GM12878 (cell line): ENCODE measurements around the gene CDKN2B-AS1. TPM values are rescaled to one million over a fixed set of nuclear protein-coding genes. Genes with fewer than 3 reads are reported as not detected.

Experiments used
- ATF7 ChIP-seq: fragments of 450-650 bp; IDR thresholded peaks from 2 replicates; pipeline ENCODE4 v1.6.1; 2016; ENCODE audit warnings: low read depth, mild to moderate bottlenecking
- BACH1 ChIP-seq: fragments of 450-650 bp; IDR thresholded peaks from 2 replicates; pipeline ENCODE4 v1.6.1; 2017; ENCODE audit warnings: mild to moderate bottlenecking, borderline replicate concordance
- CREM ChIP-seq: IDR thresholded peaks from 2 replicates; pipeline ENCODE4 v1.6.1; 2014; ENCODE audit warnings: antibody characterized with exemption, low read depth
- DPF2 ChIP-seq: fragments of 450-650 bp; IDR thresholded peaks from 2 replicates; pipeline ENCODE4 v1.6.1; 2017; ENCODE audit warnings: mild to moderate bottlenecking
- EP300 ChIP-seq, 2 experiments: fragments of 150-350 bp in 1 of 2; IDR thresholded peaks; 2 replicates each; pipeline ENCODE4 v1.6.1; 2011 to 2012; ENCODE audit warnings: low read depth in 2 of 2, low read length in 2 of 2, borderline replicate concordance in 1 of 2, improper control_type of control experiment in 1 of 2, inconsistent platforms in 1 of 2; ENCODE audit not compliant: control insufficient read depth in 1 of 2
- FOXM1 ChIP-seq: IDR thresholded peaks from 2 replicates; pipeline ENCODE4 v1.6.1; 2012; ENCODE audit warnings: low read depth, mild to moderate bottlenecking, inconsistent platforms, low read length, moderate library complexity
- HDGF ChIP-seq: fragments of 450-650 bp; IDR thresholded peaks from 2 replicates; pipeline ENCODE4 v1.6.1; 2016; ENCODE audit warnings: antibody characterized with exemption
- IKZF1 ChIP-seq: fragments of 450-650 bp; conservative IDR thresholded peaks from 2 replicates; pipeline ENCODE4 v1.6.1; 2017; ENCODE audit warnings: antibody characterized with exemption, mild to moderate bottlenecking
- IRF3 ChIP-seq: fragments of 450-650 bp; IDR thresholded peaks from 2 replicates; pipeline ENCODE4 v1.6.1; 2014; ENCODE audit warnings: mild to moderate bottlenecking
- IRF5 ChIP-seq: fragments of 450-650 bp; IDR thresholded peaks from 2 replicates; pipeline ENCODE4 v1.6.1; 2017; ENCODE audit warnings: borderline replicate concordance
- MEF2A ChIP-seq: IDR thresholded peaks from 2 replicates; pipeline ENCODE4 v1.6.1; 2011; ENCODE audit warnings: low read depth, mild to moderate bottlenecking, low read length, moderate library complexity; ENCODE audit not compliant: insufficient read depth
- MEF2B ChIP-seq: fragments of 450-650 bp; IDR thresholded peaks from 2 replicates; pipeline ENCODE4 v1.6.1; 2018; ENCODE audit warnings: mild to moderate bottlenecking, moderate library complexity; ENCODE audit not compliant: partially characterized antibody, poor library complexity, severe bottlenecking
- NFIC ChIP-seq: IDR thresholded peaks from 2 replicates; pipeline ENCODE4 v1.6.1; 2012; ENCODE audit warnings: low read depth, mild to moderate bottlenecking, inconsistent platforms, low read length, moderate library complexity
- RAD51 ChIP-seq: fragments of 450-650 bp; IDR thresholded peaks from 2 replicates; pipeline ENCODE4 v1.6.1; 2016; ENCODE audit warnings: moderate library complexity, mild to moderate bottlenecking, inconsistent platforms
- RBBP5 ChIP-seq: fragments of 200-600 bp; sonication (generic); conservative IDR thresholded peaks from 2 replicates; pipeline ENCODE4 v1.6.1; 2016
- RELA ChIP-seq: fragments of 450-650 bp; IDR thresholded peaks from 2 replicates; pipeline ENCODE4 v1.8.0; 2014; ENCODE audit warnings: borderline replicate concordance; ENCODE audit not compliant: partially characterized antibody
- SIX5 ChIP-seq: IDR thresholded peaks from 2 replicates; pipeline ENCODE4 v1.6.1; 2011; ENCODE audit warnings: mild to moderate bottlenecking, low read depth, low read length, moderate library complexity; ENCODE audit not compliant: severe bottlenecking
- SMARCA5 ChIP-seq: fragments of 450-650 bp; IDR thresholded peaks from 2 replicates; pipeline ENCODE4 v1.6.1; 2017; ENCODE audit warnings: mild to moderate bottlenecking
- SREBF1 ChIP-seq: IDR thresholded peaks from 2 replicates; pipeline ENCODE4 v1.6.1; 2012; ENCODE audit warnings: mild to moderate bottlenecking, low read length
- YBX1 ChIP-seq: fragments of 450-650 bp; IDR thresholded peaks from 2 replicates; pipeline ENCODE4 v1.6.1; 2016; ENCODE audit warnings: antibody characterized with exemption
- YY1 ChIP-seq: IDR thresholded peaks from 2 replicates; pipeline ENCODE4 v1.6.1; 2011; ENCODE audit warnings: low read depth, mild to moderate bottlenecking, low read length
- ZBED1 ChIP-seq: IDR thresholded peaks from 2 replicates; pipeline ENCODE4 v1.6.1; 2016; ENCODE audit warnings: borderline replicate concordance
- polyA plus RNA-seq, 11 experiments: library from polyadenylated mRNA; depleted of rRNA in 4 of 11; unstranded in 6 of 11; stranded (reverse) in 5 of 11; fragments of >200 nt; fragmentation: Nextera tagmentation in 4 of 11; fragmentation: Illumina TruSeq in 1 of 11; extraction: Ambion mirVana in 4 of 11; extraction: Trizol in 1 of 11; gene quantifications; 1 replicate in 1 of 11; 2 replicates in 10 of 11; pipeline versions ENCODE4 v1.2.1 to v1.2.3, GENCODE V29; 2011 to 2016; ENCODE audit warnings: inconsistent platforms in 2 of 11, missing spikeins in 2 of 11, low read depth in 1 of 11
- total RNA-seq, 4 experiments: library from RNA; depleted of rRNA in 3 of 4; stranded (reverse); fragments of >200 nt in 3 of 4; fragmentation: Illumina TruSeq in 1 of 4; extraction: Trizol in 1 of 4; gene quantifications; 2 replicates each; pipeline versions ENCODE4 v1.2.1 to v1.2.3, GENCODE V29; 2013 to 2021
- TF ChIP-seq, protein P1 (sequence below): fragments of 450-650 bp; conservative IDR thresholded peaks from 2 replicates; pipeline ENCODE4 v1.6.1; 2017; ENCODE audit warnings: mild to moderate bottlenecking, moderate library complexity
- TF ChIP-seq, protein P2 (sequence below): fragments of 450-650 bp; formaldehyde crosslinking; IDR thresholded peaks from 2 replicates; pipeline ENCODE4 v1.4.0; 2022; ENCODE audit warnings: mild to moderate bottlenecking, moderate library complexity

CDKN2B-AS1 gene
- total and polyA plus RNA-seq, 10 of the 15 experiments (the other 5 are each of a cell fraction or from before 2014, with no cell fraction given): 0.22 to 2.2 (median 1.0) TPM; not detected in 1

GRCh38 chr9:22079873-22080341 is 85.3 kb downstream of the CDKN2B-AS1 start (continued):
- TF ChIP-seq, protein P1, sequence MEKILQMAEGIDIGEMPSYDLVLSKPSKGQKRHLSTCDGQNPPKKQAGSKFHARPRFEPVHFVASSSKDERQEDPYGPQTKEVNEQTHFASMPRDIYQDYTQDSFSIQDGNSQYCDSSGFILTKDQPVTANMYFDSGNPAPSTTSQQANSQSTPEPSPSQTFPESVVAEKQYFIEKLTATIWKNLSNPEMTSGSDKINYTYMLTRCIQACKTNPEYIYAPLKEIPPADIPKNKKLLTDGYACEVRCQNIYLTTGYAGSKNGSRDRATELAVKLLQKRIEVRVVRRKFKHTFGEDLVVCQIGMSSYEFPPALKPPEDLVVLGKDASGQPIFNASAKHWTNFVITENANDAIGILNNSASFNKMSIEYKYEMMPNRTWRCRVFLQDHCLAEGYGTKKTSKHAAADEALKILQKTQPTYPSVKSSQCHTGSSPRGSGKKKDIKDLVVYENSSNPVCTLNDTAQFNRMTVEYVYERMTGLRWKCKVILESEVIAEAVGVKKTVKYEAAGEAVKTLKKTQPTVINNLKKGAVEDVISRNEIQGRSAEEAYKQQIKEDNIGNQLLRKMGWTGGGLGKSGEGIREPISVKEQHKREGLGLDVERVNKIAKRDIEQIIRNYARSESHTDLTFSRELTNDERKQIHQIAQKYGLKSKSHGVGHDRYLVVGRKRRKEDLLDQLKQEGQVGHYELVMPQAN: no peak
- TF ChIP-seq FOXM1: peak; percentile 92
- TF ChIP-seq IRF3: no peak
- no peak for TF ChIP-seq ATF7
- TF ChIP-seq MEF2B: no peak
- TF ChIP-seq BACH1: no peak
- TF ChIP-seq, protein P2, sequence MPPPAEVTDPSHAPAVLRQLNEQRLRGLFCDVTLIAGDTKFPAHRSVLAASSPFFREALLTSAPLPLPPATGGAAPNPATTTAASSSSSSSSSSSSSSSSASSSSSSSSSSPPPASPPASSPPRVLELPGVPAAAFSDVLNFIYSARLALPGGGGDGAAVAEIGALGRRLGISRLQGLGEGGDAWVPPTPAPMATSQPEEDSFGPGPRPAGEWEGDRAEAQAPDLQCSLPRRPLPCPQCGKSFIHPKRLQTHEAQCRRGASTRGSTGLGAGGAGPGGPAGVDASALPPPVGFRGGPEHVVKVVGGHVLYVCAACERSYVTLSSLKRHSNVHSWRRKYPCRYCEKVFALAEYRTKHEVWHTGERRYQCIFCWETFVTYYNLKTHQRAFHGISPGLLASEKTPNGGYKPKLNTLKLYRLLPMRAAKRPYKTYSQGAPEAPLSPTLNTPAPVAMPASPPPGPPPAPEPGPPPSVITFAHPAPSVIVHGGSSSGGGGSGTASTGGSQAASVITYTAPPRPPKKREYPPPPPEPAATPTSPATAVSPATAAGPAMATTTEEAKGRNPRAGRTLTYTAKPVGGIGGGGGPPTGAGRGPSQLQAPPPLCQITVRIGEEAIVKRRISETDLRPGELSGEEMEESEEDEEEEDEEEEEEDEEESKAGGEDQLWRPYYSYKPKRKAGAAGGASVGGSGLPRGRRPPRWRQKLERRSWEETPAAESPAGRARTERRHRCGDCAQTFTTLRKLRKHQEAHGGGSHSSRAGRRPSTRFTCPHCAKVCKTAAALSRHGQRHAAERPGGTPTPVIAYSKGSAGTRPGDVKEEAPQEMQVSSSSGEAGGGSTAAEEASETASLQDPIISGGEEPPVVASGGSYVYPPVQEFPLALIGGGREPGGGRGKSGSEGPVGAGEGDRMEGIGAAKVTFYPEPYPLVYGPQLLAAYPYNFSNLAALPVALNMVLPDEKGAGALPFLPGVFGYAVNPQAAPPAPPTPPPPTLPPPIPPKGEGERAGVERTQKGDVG (CRISPR knock-in tag): no peak
- no peak for TF ChIP-seq EP300 (IDR thresholded peaks at IDR 0.05; ENCODE audit: borderline replicate concordance in 1 of 2, control insufficient read depth in 1 of 2, low read depth in 2 of 2, low read length in 2 of 2)
- TF ChIP-seq RELA: no peak
- TF ChIP-seq SREBF1: no peak
- no peak for TF ChIP-seq YBX1
- TF ChIP-seq RAD51: no peak
- TF ChIP-seq SMARCA5: no peak
- TF ChIP-seq IRF5: no peak
- no peak for TF ChIP-seq RBBP5
- no peak for TF ChIP-seq SIX5
- 0 out of 2 replicates have a peak, but pooled peaks have one; percentile 37 for TF ChIP-seq DPF2
- peak; percentile 96 for TF ChIP-seq NFIC
- TF ChIP-seq ZBED1: peak; percentile 90; the same call in 1 of the 2 replicates
- TF ChIP-seq HDGF: no peak
- TF ChIP-seq IKZF1: peak; percentile 33
- peak; percentile 67; the same call in 1 of the 2 replicates for TF ChIP-seq CREM
- peak; percentile 67; the same call in 1 of the 2 replicates for TF ChIP-seq MEF2A
- TF ChIP-seq YY1: peak; percentile 83
